Liver (tissue), 9 donors: ENCODE data around the gene BPIFA2. TPM values are rescaled to one million over a fixed set of nuclear protein-coding genes. Genes with fewer than 3 reads are reported as not detected.

Source experiments
- DNase-seq: peaks from one replicate; pipeline ENCODE4 v3.0.0-alpha.2; 2017; ENCODE audit warnings: low spot score
- H3K27ac ChIP-seq, 2 donors: one replicate each; pipeline ENCODE4 v1.7.0; 2013; ENCODE audit warnings: inconsistent platforms in 2 of 2, low read length in 2 of 2, control low read depth in 1 of 2, low read depth in 1 of 2, mild to moderate bottlenecking in 1 of 2
- H3K27me3 ChIP-seq, 4 donors: one replicate each; pipeline versions ENCODE4 v1.6.1 to v1.7.0; 2013; ENCODE audit warnings: low read length in 3 of 4, inconsistent platforms in 1 of 4, mild to moderate bottlenecking in 1 of 4, moderate library complexity in 1 of 4; ENCODE audit not compliant: control insufficient read depth in 4 of 4, insufficient read depth in 4 of 4
- H3K36me3 ChIP-seq, 4 donors: one replicate each; pipeline versions ENCODE4 v1.6.1 to v1.7.0; 2013; ENCODE audit warnings: low read length in 3 of 4, mild to moderate bottlenecking in 3 of 4, low read depth in 1 of 4, moderate library complexity in 1 of 4; ENCODE audit not compliant: control insufficient read depth in 4 of 4, insufficient read depth in 3 of 4
- H3K4me1 ChIP-seq, 4 donors: one replicate each; pipeline versions ENCODE4 v1.6.1 to v1.7.0; 2013; ENCODE audit warnings: low read length in 3 of 4, mild to moderate bottlenecking in 3 of 4, moderate library complexity in 1 of 4; ENCODE audit not compliant: control insufficient read depth in 4 of 4, insufficient read depth in 4 of 4
- H3K4me3 ChIP-seq, 3 donors: one replicate each; pipeline versions ENCODE4 v1.6.1 to v1.7.0; 2013; ENCODE audit warnings: low read length in 3 of 3, control low read depth in 1 of 3, low read depth in 1 of 3, mild to moderate bottlenecking in 1 of 3
- H3K9ac ChIP-seq, 2 donors: one replicate each; pipeline ENCODE4 v1.7.0; 2013; ENCODE audit warnings: low read length in 2 of 2, mild to moderate bottlenecking in 2 of 2, moderate library complexity in 2 of 2, control low read depth in 1 of 2, low read depth in 1 of 2
- H3K9me3 ChIP-seq, 4 donors: one replicate each; pipeline versions ENCODE4 v1.6.1 to v1.7.0; 2013; ENCODE audit warnings: low read length in 3 of 4; ENCODE audit not compliant: control insufficient read depth in 4 of 4
- EGR1 ChIP-seq, 2 donors: IDR thresholded peaks; 2 replicates each; pipeline ENCODE4 v1.6.1; 2016 to 2018; ENCODE audit warnings: antibody characterized with exemption in 2 of 2, low read depth in 2 of 2
- FOXA1 ChIP-seq: IDR thresholded peaks from 2 replicates; pipeline ENCODE4 v1.6.1; 2016; ENCODE audit warnings: antibody characterized with exemption
- FOXA2 ChIP-seq: IDR thresholded peaks from 2 replicates; pipeline ENCODE4 v1.6.1; 2016; ENCODE audit warnings: antibody characterized with exemption
- GABPA ChIP-seq, 2 donors: IDR thresholded peaks in 1 of 2; conservative IDR thresholded peaks in 1 of 2; 2 replicates each; pipeline ENCODE4 v1.6.1; 2016; ENCODE audit warnings: antibody characterized with exemption in 2 of 2, mild to moderate bottlenecking in 1 of 2, moderate library complexity in 1 of 2
- HNF4A ChIP-seq, 2 donors: conservative IDR thresholded peaks; 2 replicates each; pipeline ENCODE4 v1.6.1; 2016; ENCODE audit warnings: antibody characterized with exemption in 2 of 2, mild to moderate bottlenecking in 2 of 2
- HNF4G ChIP-seq: IDR thresholded peaks from 2 replicates; pipeline ENCODE4 v1.6.1; 2016; ENCODE audit warnings: antibody characterized with exemption
- JUND ChIP-seq, 2 donors: IDR thresholded peaks; 2 replicates each; pipeline ENCODE4 v1.6.1; 2016; ENCODE audit warnings: antibody characterized with exemption in 2 of 2
- NR2F2 ChIP-seq: IDR thresholded peaks from 2 replicates; pipeline ENCODE4 v1.6.1; 2016; ENCODE audit warnings: antibody characterized with exemption
- RAD21 ChIP-seq, 2 donors: IDR thresholded peaks; 2 replicates each; pipeline ENCODE4 v1.6.1; 2016; ENCODE audit warnings: antibody characterized with exemption in 2 of 2, mild to moderate bottlenecking in 2 of 2
- RXRA ChIP-seq, 2 donors: IDR thresholded peaks; 2 replicates each; pipeline ENCODE4 v1.6.1; 2017 to 2018; ENCODE audit warnings: antibody characterized with exemption in 2 of 2, mild to moderate bottlenecking in 1 of 2
- SP1 ChIP-seq: IDR thresholded peaks from 2 replicates; pipeline ENCODE4 v1.6.1; 2018; ENCODE audit warnings: antibody characterized with exemption, mild to moderate bottlenecking
- WGBS: extraction: QIAGEN DNeasy Blood & Tissue Kit; methylation state at CpG from one replicate; pipeline ENCODE4 v1.1.7; 2013; 5-methylcytosine and 5-hydroxymethylcytosine counted together
- polyA plus RNA-seq, 2 donors: library from polyadenylated mRNA; stranded (reverse) in 1 of 2; unstranded in 1 of 2; fragments of 200-250 nt in 1 of 2; fragments of >200 nt in 1 of 2; fragmentation: Nextera tagmentation in 1 of 2; extraction: Ambion mirVana in 1 of 2; gene quantifications; one replicate each; pipeline versions ENCODE4 v1.2.1 to v1.2.3, GENCODE V29; 2013 to 2015
- total RNA-seq, 2 donors: library from RNA; depleted of rRNA; stranded (reverse); fragments of >200 nt; gene quantifications; one replicate each; pipeline ENCODE4 v1.2.3, GENCODE V29; 2014
- TF ChIP-seq, protein P1 (sequence below): fragments of 150-350 bp; IDR thresholded peaks from 2 replicates; pipeline ENCODE4 v1.5.1; 2017; ENCODE audit warnings: improper control_type of control experiment, low read depth, low read length; ENCODE audit not compliant: missing input control
- TF ChIP-seq, protein P2 (sequence below): IDR thresholded peaks from 2 replicates; pipeline ENCODE4 v1.6.1; 2016; ENCODE audit warnings: antibody characterized with exemption
- TF ChIP-seq, protein P3 (sequence below): IDR thresholded peaks from 2 replicates; pipeline ENCODE4 v1.6.1; 2016; ENCODE audit warnings: antibody characterized with exemption
- TF ChIP-seq, protein P4 (sequence below): IDR thresholded peaks from 2 replicates; pipeline ENCODE4 v1.6.1; 2016; ENCODE audit warnings: antibody characterized with exemption, mild to moderate bottlenecking
- TF ChIP-seq, protein P5 (sequence below): IDR thresholded peaks from 2 replicates; pipeline ENCODE4 v1.6.1; 2016; ENCODE audit warnings: antibody characterized with exemption
- donor health status: healthy.
- donor health status: healthy.
- donor health status: healthy.
- donor health status: healthy.
- donor health status: healthy.

BPIFA2 gene
- total and polyA plus RNA-seq, 4 donors, result not detected

DNA sequence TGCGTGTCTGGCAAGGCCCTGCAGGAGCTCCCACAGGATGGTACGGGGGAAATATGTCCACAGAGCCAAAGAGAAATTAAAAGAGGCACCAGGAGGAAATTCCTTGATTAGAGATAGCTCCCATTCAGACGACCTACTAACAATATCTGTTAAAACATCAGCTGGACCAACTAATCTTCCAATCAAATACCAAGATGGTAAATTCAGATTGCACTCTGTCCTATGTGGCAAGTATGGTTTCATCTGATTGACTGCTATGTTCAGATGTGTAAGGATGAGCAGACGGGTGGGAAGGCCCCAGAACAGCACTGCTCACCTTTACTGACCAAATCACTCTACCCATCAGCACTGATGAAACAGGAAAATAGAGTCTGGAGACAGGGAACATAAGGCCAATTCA is 19.5 kb downstream of the BPIFA2 start:
- H3K9me3 ChIP-seq, result peaks cover 0 to 5% (median 0%) of the 10 kb centered on the region in 4 donors

DNA sequence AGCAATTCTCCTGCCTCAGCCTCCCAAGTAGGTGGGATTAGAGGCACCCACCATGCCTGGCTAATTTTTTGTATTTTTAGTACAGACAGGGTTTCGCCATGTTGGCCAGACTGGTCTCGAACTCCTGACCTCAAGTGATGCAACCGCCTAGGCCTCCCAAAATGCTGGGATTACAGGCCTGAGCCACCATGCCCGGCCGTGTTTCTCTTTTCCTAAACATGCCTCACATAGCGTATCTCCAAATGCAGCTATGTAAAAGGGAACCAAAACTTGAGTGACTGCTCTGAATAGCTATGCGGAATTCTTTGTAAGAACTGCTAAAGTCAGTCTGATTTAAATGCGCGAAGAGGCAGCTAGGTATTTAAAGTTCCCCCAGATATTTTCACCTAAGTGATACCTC is 20.5 kb downstream of the BPIFA2 start:
- no peak overlapping the region for H3K27ac ChIP-seq
- peaks cover 0 to under 1% (median 0%) of the 10 kb centered on the region in 4 donors for H3K27me3 ChIP-seq
- H3K4me3 ChIP-seq, result no peak overlapping the region
- H3K9me3 ChIP-seq, result peaks cover 0 to under 1% (median 0%) of the 10 kb centered on the region in 4 donors
- DNase-seq, result no peak
- peaks cover 3 to 11% (median 8%) of the 10 kb centered on the region in 4 donors for H3K4me1 ChIP-seq
- H3K36me3 ChIP-seq, result no peaks in the 10 kb centered on the region
- 90% methylated on average over 9 of the region's 9 CpGs for WGBS
- no peak for TF ChIP-seq HNF4G
- TF ChIP-seq NR2F2, result no peak
- TF ChIP-seq FOXA2, result no peak
- no peak for TF ChIP-seq JUND (IDR thresholded peaks at IDR 0.05)
- TF ChIP-seq, protein P1, sequence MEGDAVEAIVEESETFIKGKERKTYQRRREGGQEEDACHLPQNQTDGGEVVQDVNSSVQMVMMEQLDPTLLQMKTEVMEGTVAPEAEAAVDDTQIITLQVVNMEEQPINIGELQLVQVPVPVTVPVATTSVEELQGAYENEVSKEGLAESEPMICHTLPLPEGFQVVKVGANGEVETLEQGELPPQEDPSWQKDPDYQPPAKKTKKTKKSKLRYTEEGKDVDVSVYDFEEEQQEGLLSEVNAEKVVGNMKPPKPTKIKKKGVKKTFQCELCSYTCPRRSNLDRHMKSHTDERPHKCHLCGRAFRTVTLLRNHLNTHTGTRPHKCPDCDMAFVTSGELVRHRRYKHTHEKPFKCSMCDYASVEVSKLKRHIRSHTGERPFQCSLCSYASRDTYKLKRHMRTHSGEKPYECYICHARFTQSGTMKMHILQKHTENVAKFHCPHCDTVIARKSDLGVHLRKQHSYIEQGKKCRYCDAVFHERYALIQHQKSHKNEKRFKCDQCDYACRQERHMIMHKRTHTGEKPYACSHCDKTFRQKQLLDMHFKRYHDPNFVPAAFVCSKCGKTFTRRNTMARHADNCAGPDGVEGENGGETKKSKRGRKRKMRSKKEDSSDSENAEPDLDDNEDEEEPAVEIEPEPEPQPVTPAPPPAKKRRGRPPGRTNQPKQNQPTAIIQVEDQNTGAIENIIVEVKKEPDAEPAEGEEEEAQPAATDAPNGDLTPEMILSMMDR, result no peak
- TF ChIP-seq RXRA (IDR thresholded peaks at IDR 0.05), result no peak
- no peak for TF ChIP-seq HNF4A (conservative IDR thresholded peaks at IDR 0.05)
- no peak for TF ChIP-seq GABPA (IDR thresholded peaks at IDR 0.05 in 1 of 2, conservative IDR thresholded peaks at IDR 0.05 in 1 of 2)
- no peak for TF ChIP-seq RAD21 (IDR thresholded peaks at IDR 0.05)
- TF ChIP-seq, protein P2, sequence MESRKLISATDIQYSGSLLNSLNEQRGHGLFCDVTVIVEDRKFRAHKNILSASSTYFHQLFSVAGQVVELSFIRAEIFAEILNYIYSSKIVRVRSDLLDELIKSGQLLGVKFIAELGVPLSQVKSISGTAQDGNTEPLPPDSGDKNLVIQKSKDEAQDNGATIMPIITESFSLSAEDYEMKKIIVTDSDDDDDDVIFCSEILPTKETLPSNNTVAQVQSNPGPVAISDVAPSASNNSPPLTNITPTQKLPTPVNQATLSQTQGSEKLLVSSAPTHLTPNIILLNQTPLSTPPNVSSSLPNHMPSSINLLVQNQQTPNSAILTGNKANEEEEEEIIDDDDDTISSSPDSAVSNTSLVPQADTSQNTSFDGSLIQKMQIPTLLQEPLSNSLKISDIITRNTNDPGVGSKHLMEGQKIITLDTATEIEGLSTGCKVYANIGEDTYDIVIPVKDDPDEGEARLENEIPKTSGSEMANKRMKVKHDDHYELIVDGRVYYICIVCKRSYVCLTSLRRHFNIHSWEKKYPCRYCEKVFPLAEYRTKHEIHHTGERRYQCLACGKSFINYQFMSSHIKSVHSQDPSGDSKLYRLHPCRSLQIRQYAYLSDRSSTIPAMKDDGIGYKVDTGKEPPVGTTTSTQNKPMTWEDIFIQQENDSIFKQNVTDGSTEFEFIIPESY, result no peak
- no peak for TF ChIP-seq SP1
- TF ChIP-seq FOXA1, result no peak
- TF ChIP-seq, protein P3, sequence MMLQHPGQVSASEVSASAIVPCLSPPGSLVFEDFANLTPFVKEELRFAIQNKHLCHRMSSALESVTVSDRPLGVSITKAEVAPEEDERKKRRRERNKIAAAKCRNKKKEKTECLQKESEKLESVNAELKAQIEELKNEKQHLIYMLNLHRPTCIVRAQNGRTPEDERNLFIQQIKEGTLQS, result no peak
- TF ChIP-seq EGR1 (IDR thresholded peaks at IDR 0.05; ENCODE audit: low read depth in 2 of 2), result no peak
- TF ChIP-seq, protein P4, sequence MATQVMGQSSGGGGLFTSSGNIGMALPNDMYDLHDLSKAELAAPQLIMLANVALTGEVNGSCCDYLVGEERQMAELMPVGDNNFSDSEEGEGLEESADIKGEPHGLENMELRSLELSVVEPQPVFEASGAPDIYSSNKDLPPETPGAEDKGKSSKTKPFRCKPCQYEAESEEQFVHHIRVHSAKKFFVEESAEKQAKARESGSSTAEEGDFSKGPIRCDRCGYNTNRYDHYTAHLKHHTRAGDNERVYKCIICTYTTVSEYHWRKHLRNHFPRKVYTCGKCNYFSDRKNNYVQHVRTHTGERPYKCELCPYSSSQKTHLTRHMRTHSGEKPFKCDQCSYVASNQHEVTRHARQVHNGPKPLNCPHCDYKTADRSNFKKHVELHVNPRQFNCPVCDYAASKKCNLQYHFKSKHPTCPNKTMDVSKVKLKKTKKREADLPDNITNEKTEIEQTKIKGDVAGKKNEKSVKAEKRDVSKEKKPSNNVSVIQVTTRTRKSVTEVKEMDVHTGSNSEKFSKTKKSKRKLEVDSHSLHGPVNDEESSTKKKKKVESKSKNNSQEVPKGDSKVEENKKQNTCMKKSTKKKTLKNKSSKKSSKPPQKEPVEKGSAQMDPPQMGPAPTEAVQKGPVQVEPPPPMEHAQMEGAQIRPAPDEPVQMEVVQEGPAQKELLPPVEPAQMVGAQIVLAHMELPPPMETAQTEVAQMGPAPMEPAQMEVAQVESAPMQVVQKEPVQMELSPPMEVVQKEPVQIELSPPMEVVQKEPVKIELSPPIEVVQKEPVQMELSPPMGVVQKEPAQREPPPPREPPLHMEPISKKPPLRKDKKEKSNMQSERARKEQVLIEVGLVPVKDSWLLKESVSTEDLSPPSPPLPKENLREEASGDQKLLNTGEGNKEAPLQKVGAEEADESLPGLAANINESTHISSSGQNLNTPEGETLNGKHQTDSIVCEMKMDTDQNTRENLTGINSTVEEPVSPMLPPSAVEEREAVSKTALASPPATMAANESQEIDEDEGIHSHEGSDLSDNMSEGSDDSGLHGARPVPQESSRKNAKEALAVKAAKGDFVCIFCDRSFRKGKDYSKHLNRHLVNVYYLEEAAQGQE, result no peak
- TF ChIP-seq, protein P5, sequence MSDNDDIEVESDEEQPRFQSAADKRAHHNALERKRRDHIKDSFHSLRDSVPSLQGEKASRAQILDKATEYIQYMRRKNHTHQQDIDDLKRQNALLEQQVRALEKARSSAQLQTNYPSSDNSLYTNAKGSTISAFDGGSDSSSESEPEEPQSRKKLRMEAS, result no peak
- no peak overlapping the region for H3K9ac ChIP-seq

More for the DNA sequence above, 19.5 kb downstream of the BPIFA2 start:
- 89% methylated on average over 4 of the region's 4 CpGs for WGBS
- DNase-seq, result no peak
- TF ChIP-seq FOXA1, result no peak
- TF ChIP-seq, protein P1, result no peak
- TF ChIP-seq, protein P3, result no peak
- no peak for TF ChIP-seq RAD21 (IDR thresholded peaks at IDR 0.05)
- TF ChIP-seq HNF4A (conservative IDR thresholded peaks at IDR 0.05), result no peak
- no peak for TF ChIP-seq HNF4G
- H3K36me3 ChIP-seq, result no peaks in the 10 kb centered on the region
- no peak overlapping the region for H3K27ac ChIP-seq
- no peak overlapping the region for H3K9ac ChIP-seq
- H3K27me3 ChIP-seq, result peaks cover 0 to 2% (median 0%) of the 10 kb centered on the region in 4 donors
- peaks cover 3 to 11% (median 8%) of the 10 kb centered on the region in 4 donors for H3K4me1 ChIP-seq
- H3K4me3 ChIP-seq, result no peak overlapping the region
